Epithelial cell of esophagus (primary cell): ENCODE measurements around the gene AK9.
A peak's percentile ranks its signal among the peaks of the same experiment; 100 is the strongest.
"Not testable (repeated sequence)": the region's sequence is repeated elsewhere in the genome, so short reads cannot be mapped to it uniquely, and the experiment has no call there.

Experiments used
- DNase-seq: peaks from one replicate; pipeline ENCODE4 v3.0.0; 2010; ENCODE audit warnings: low read depth
- H3K4me3 ChIP-seq: 2 replicates; pipeline ENCODE4 v1.5.1; 2011; ENCODE audit warnings: mild to moderate bottlenecking, low read length, control low read depth
- CTCF ChIP-seq: IDR thresholded peaks from 2 replicates; pipeline ENCODE4 v1.5.1; 2011; ENCODE audit warnings: low read depth, mild to moderate bottlenecking, low read length, control low read depth, inconsistent platforms; ENCODE audit not compliant: insufficient read depth; ENCODE audit errors: missing control alignments

AK9 gene

DNA sequence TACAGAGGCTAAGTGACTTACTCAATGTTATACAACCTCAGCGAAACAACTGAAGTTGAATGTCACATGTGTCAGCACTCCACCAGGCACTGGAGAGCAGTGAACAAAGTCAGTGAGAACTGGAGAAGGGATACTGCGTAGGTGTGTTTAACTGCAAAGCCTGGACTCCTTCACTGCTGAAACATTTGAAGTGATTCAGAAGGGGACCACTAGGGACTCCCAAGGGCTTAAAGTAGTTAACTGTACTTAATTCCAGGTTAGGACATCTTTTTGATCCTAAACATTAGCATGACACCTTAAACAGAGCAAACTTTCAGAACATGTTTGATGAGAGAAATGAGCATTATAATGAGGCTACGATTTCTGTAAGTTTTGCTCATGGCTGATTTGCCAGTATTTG, 163.0 kb downstream of the AK9 start:
- TF ChIP-seq CTCF, result peak; percentile 17
- peak; percentile 9 for DNase-seq
- H3K4me3 ChIP-seq, result no peak overlapping the region

GRCh38 chr6:109526905-109527628, 163.9 kb downstream of the AK9 start:
- DNase-seq, result peak; percentile 74
- TF ChIP-seq CTCF, result peak; percentile 63
- H3K4me3 ChIP-seq, result no peak overlapping the region

DNA sequence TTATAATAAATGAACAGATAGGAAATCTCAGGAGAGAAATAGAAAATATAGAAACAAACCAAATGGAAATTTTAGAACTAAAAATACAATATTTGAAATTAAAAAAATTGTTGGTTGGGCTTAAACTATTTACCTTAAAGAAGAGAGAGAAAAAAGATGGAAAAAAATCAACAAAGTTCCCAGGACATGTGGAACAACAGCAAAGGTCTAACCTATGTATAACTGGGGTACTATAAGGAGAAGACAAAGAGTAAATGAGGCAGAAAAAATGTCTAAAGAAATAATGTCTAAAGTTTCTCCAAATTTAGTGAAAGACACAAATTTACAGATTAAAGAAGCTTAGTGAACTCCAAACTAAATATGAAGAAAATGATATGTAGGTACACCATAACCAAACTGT, 166.9 kb downstream of the AK9 start:
- H3K4me3 ChIP-seq, result no peak overlapping the region
- no peak for TF ChIP-seq CTCF
- DNase-seq, result no peak

- no peak for TF ChIP-seq CTCF
- DNase-seq, result peak; percentile 23
- no peak overlapping the region for H3K4me3 ChIP-seq
Observed at GRCh38 chr6:109523478-109523877, 167.5 kb downstream of the AK9 start.

GRCh38 chr6:109521080-109521479, 169.9 kb downstream of the AK9 start:
- no peak for DNase-seq
- TF ChIP-seq CTCF, result no peak
- H3K4me3 ChIP-seq, result no peak overlapping the region

DNA sequence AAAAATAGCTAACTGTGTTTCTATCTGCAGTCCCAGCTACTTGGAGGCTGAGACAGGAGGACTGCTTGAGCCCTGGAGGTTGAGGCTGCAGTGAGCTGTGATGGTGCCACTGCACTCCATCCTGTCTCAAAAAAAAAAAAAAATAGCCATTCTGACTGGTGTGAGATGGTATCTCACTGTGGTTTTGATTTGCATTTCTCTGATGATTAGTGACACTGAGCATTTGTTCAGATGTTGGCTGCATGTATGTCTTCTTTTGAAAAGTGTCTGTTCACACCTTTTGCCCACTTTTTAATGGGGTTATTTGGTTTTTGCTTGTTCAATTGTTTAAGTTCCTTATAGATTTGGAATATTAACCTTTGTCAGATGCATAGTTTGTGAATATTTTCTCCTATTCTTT, 171.4 kb downstream of the AK9 start:
- H3K4me3 ChIP-seq, DNase-seq: not testable (repeated sequence)

GRCh38 chr6:109516929-109517328, 174.1 kb downstream of the AK9 start:
- TF ChIP-seq CTCF, result no peak
- H3K4me3 ChIP-seq, result no peak overlapping the region
- DNase-seq, result no peak
